Transverse colon (tissue), 3 donors: ENCODE results near the gene PRSS48.

ENCODE experiments used
- EP300 ChIP-seq: sonication (generic); formaldehyde crosslinking; IDR thresholded peaks from one replicate; pipeline ENCODE4 v1.6.1; 2017; ENCODE audit warnings: antibody characterized with exemption, low read depth
- POLR2A ChIP-seq: fragments of 450-650 bp; IDR thresholded peaks from one replicate; pipeline ENCODE4 v1.6.1; 2016; ENCODE audit warnings: antibody characterized with exemption, mild to moderate bottlenecking, moderate library complexity
- POLR2AphosphoS5 ChIP-seq, 3 donors: sonication (generic); formaldehyde crosslinking; IDR thresholded peaks; one replicate each; pipeline ENCODE4 v1.6.1; 2016; ENCODE audit warnings: antibody characterized with exemption in 3 of 3

DNA sequence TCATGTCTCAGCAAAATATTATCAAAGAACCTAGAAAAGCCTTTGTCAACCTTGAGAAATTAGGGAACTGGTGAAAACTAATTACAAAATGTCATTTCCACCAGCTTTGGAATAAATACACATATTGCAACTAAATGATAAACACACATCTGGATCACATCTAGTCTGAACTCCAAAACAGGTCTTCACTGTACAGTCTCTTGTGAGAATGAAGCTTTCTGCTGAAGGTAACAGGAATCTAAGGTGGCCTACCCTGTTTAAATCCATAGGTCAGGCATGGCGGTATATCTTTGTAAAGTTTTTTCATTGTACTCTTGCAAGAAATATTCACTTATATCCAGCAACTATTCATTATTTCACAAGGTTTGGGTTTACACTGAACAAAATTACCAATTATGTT lies 46.7 kb downstream of the PRSS48 start:
- no peak for TF ChIP-seq POLR2A
- no peak for TF ChIP-seq EP300
- no peak for TF ChIP-seq POLR2AphosphoS5 (IDR thresholded peaks at IDR 0.05)
